Measurements from ENCODE around the gene NME3. TPM values are rescaled to one million over a fixed set of nuclear protein-coding genes. Genes with fewer than 3 reads are reported as not detected.
A peak's percentile ranks its signal among the peaks of the same experiment; 100 is the strongest.

The NME3 gene
- total RNA-seq, 5 donors from 2014 or later (not counting 1 experiment from before 2014, with no cell fraction given) = 45.1 to 95.9 (median 87.5) TPM

- Mint-ChIP-seq H3K4me1 (peaks cover 17 to 24% (median 18%) of the 10 kb centered on the region in 3 donors), H3K9me3 (no peaks in the 10 kb centered on the region), H3K4me3 (peak overlapping the region; percentile 94 to 98 (median 97)), H3K27ac (peak overlapping the region; percentile 95 to 97), H3K36me3 (peaks cover 5% of the 10 kb centered on the region), H3K27me3 (no peaks in the 10 kb centered on the region)
- H3K4me3 ChIP-seq (ENCODE audit: control insufficient read depth in 1 of 2, extremely low read depth in 1 of 2, low read length in 1 of 2) = peak overlapping the region; percentile 67 to 79
- 11% methylated on average over 16 of the region's 22 CpGs for WGBS (ENCODE audit: insufficient coverage)
- ChIA-PET POLR2A (interaction anchor here in 1 of 2 donors (0.6 kb wide), 1 partner anchor 10 kb away, joined by 6 read pairs; the partner anchor contains the start of gene SPSB3), CTCF (interaction anchor here in 1 of 2 donors (2.2 kb wide), 1 partner anchor 11 kb away, joined by 12 read pairs; the partner anchor contains the start of genes NUBP2 and SPSB3)
- no peak for DNase-seq
- H3K27ac ChIP-seq (ENCODE audit: low read length) = peak overlapping the region; percentile 54
- no peak for ATAC-seq (replicated peaks in 1 of 4)
- H3K36me3 ChIP-seq (ENCODE audit: control insufficient read depth in 2 of 2, extremely low read depth in 1 of 2, insufficient read depth in 1 of 2, low read length in 1 of 2) = peaks cover 8 to 28% of the 10 kb centered on the region in 2 donors
- peaks cover 4 to 45% of the 10 kb centered on the region in 2 experiments for H3K4me1 ChIP-seq (ENCODE audit: control insufficient read depth in 1 of 2, extremely low read depth in 1 of 2, insufficient read depth in 2 of 2, low read length in 2 of 2)
- H3K27me3 ChIP-seq (replicated peaks in 1 of 2; ENCODE audit: control insufficient read depth in 2 of 2, extremely low read depth in 1 of 2, insufficient read depth in 2 of 2, low read length in 1 of 2) = no peaks in the 10 kb centered on the region
- no peaks in the 10 kb centered on the region for H3K9me3 ChIP-seq
Measured at GRCh38 chr16:1771864-1772361, 570 bp upstream of the NME3 start.

GRCh38 chr16:1770328-1771187, 785 bp downstream of the NME3 start:
- ChIA-PET POLR2A (no interaction called here), CTCF (no interaction called here)
- Mint-ChIP-seq H3K4me3 (peak overlapping the region; percentile 80 to 97 (median 94)), H3K9me3 (no peaks in the 10 kb centered on the region), H3K27me3 (no peaks in the 10 kb centered on the region), H3K4me1 (peaks cover 17 to 24% (median 18%) of the 10 kb centered on the region in 3 donors), H3K36me3 (peaks cover 6% of the 10 kb centered on the region), H3K27ac (peak overlapping the region; percentile 52 to 80)
- ATAC-seq (replicated peaks in 1 of 4) (peak in 3 of 4 experiments; percentile 3 to 8 (median 3)), DNase-seq (peak in 32 of 35 experiments; percentile 20 to 76 (median 41))
- Histone ChIP-seq H3K4me1 (ENCODE audit: control insufficient read depth in 1 of 2, extremely low read depth in 1 of 2, insufficient read depth in 2 of 2, low read length in 2 of 2) (peaks cover 4 to 45% of the 10 kb centered on the region in 2 experiments), H3K36me3 (ENCODE audit: control insufficient read depth in 2 of 2, extremely low read depth in 1 of 2, insufficient read depth in 1 of 2, low read length in 1 of 2) (peaks cover 6 to 30% of the 10 kb centered on the region in 2 donors), H3K9me3 (no peaks in the 10 kb centered on the region), H3K27me3 (replicated peaks in 1 of 2; ENCODE audit: control insufficient read depth in 2 of 2, extremely low read depth in 1 of 2, insufficient read depth in 2 of 2, low read length in 1 of 2) (no peaks in the 10 kb centered on the region), H3K27ac (ENCODE audit: low read length) (peak overlapping the region; percentile 43), H3K4me3 (ENCODE audit: control insufficient read depth in 1 of 2, extremely low read depth in 1 of 2, low read length in 1 of 2) (peak overlapping the region; percentile 56 to 79)
- WGBS (ENCODE audit: insufficient coverage) = 30% methylated on average over 78 of the region's 81 CpGs

- Histone ChIP-seq H3K4me1 (ENCODE audit: control insufficient read depth in 1 of 2, extremely low read depth in 1 of 2, insufficient read depth in 2 of 2, low read length in 2 of 2) (peaks cover 4 to 36% of the 10 kb centered on the region in 2 experiments), H3K27me3 (replicated peaks in 1 of 2; ENCODE audit: control insufficient read depth in 2 of 2, extremely low read depth in 1 of 2, insufficient read depth in 2 of 2, low read length in 1 of 2) (no peaks in the 10 kb centered on the region), H3K9me3 (no peaks in the 10 kb centered on the region), H3K4me3 (ENCODE audit: control insufficient read depth in 1 of 2, extremely low read depth in 1 of 2, low read length in 1 of 2) (no peak overlapping the region), H3K27ac (ENCODE audit: low read length) (peak overlapping the region; percentile 43), H3K36me3 (ENCODE audit: control insufficient read depth in 2 of 2, extremely low read depth in 1 of 2, insufficient read depth in 1 of 2, low read length in 1 of 2) (peaks cover 6 to 36% of the 10 kb centered on the region in 2 donors)
- Mint-ChIP-seq H3K36me3 (peaks cover 6% of the 10 kb centered on the region), H3K4me3 (peak overlapping the region; percentile 80 to 97 (median 94)), H3K27ac (peak overlapping the region; percentile 52 to 80), H3K4me1 (peaks cover 15 to 17% (median 15%) of the 10 kb centered on the region in 3 donors), H3K27me3 (no peaks in the 10 kb centered on the region), H3K9me3 (no peaks in the 10 kb centered on the region)
- POLR2A ChIA-PET = no interaction called here
- no peak for DNase-seq
- CTCF ChIA-PET = no interaction called here
- 89% methylated on average over 11 of the region's 27 CpGs for WGBS (ENCODE audit: insufficient coverage)
- no peak for ATAC-seq (replicated peaks in 1 of 4)
Measured at GRCh38 chr16:1769402-1770300, 1.7 kb downstream of the NME3 start.

DNA sequence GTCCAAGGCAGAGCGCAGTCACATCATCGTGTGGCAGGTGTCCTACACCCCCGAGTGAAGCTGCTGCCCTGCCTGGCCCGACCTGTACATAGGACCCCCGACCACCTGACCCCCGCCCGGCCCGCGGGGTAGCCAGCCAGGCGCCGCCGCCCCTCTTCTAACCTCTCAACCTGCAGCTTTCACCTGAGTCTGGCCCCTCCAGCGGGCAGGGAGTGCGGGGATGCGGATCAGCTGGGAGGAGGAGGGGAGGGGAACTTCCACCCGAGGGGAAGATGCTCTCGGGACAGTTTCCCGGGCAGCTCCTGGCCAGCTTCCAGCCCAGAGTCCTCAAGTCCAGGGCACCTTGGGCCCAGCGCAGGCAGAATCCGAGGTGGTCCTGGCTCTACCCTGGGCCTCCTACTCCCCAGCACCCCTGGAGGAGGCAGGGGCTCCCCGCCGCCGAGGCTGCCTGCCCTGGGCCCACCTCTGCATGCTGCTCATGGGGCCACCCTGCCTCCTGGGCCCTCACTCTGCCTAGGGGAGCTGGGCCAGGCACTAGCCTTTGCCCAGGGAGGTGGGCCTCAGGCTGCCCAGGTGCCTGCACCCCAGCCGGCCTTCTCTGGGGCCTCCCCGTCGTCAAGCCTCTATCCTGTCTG, 2.5 kb downstream of the NME3 start:
- DNase-seq = no peak
- 89% methylated on average over 14 of the region's 26 CpGs for WGBS (ENCODE audit: insufficient coverage)
- Mint-ChIP-seq H3K4me1 (peaks cover 11 to 17% (median 12%) of the 10 kb centered on the region in 3 donors), H3K27me3 (no peaks in the 10 kb centered on the region), H3K27ac (no peak overlapping the region), H3K4me3 (peak overlapping the region in 1 of 3 donors; percentile 97), H3K36me3 (peaks cover 6% of the 10 kb centered on the region), H3K9me3 (no peaks in the 10 kb centered on the region)
- Histone ChIP-seq H3K36me3 (ENCODE audit: control insufficient read depth in 2 of 2, extremely low read depth in 1 of 2, insufficient read depth in 1 of 2, low read length in 1 of 2) (peaks cover 13 to 41% of the 10 kb centered on the region in 2 donors), H3K4me3 (ENCODE audit: control insufficient read depth in 1 of 2, extremely low read depth in 1 of 2, low read length in 1 of 2) (no peak overlapping the region), H3K9me3 (no peaks in the 10 kb centered on the region), H3K27me3 (replicated peaks in 1 of 2; ENCODE audit: control insufficient read depth in 2 of 2, extremely low read depth in 1 of 2, insufficient read depth in 2 of 2, low read length in 1 of 2) (no peaks in the 10 kb centered on the region), H3K27ac (ENCODE audit: low read length) (no peak overlapping the region), H3K4me1 (ENCODE audit: control insufficient read depth in 1 of 2, extremely low read depth in 1 of 2, insufficient read depth in 2 of 2, low read length in 2 of 2) (peaks cover 1 to 29% of the 10 kb centered on the region in 2 experiments)
- ChIA-PET CTCF (no interaction called here), POLR2A (no interaction called here)
- no peak for ATAC-seq (replicated peaks in 1 of 4)

DNA sequence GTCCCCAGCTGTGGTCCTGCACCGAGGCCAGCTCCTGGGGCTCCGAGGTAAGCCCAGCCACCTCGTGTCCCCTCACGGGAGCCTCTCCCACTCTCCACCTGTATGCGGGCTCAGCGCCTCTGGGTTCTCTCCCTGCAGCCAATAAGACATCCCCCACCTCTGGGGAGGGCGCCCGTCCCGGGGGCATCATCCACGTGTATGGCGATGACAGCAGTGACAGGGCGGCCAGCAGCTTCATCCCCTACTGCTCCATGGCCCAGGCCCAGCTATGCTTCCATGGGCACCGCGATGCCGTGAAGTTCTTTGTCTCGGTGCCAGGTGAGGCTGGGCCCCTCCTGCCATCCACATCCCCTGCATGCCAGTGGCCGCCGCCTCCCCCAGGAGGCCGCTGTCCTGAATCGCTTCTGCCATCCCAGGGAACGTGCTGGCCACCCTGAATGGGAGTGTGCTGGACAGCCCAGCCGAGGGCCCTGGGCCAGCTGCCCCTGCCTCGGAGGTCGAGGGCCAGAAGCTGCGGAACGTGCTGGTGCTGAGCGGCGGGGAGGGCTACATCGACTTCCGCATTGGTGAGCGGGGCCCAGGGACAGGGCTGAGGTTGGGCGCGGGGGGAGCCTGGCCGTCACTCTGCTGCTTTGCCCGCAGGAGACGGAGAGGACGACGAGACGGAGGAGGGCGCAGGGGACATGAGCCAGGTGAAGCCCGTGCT, 3.1 kb downstream of the NME3 start:
- Mint-ChIP-seq H3K27me3 (no peaks in the 10 kb centered on the region), H3K36me3 (peaks cover 6% of the 10 kb centered on the region)
- CTCF ChIA-PET = no interaction called here

More for the DNA sequence above, 3.1 kb downstream of the NME3 start:
- Histone ChIP-seq H3K27ac (ENCODE audit: low read length) (no peak overlapping the region), H3K4me1 (ENCODE audit: control insufficient read depth in 1 of 2, extremely low read depth in 1 of 2, insufficient read depth in 2 of 2, low read length in 2 of 2) (peaks cover 0 to 24% of the 10 kb centered on the region in 2 experiments), H3K27me3 (replicated peaks in 1 of 2; ENCODE audit: control insufficient read depth in 2 of 2, extremely low read depth in 1 of 2, insufficient read depth in 2 of 2, low read length in 1 of 2) (no peaks in the 10 kb centered on the region), H3K36me3 (ENCODE audit: control insufficient read depth in 2 of 2, extremely low read depth in 1 of 2, insufficient read depth in 1 of 2, low read length in 1 of 2) (peaks cover 13 to 41% of the 10 kb centered on the region in 2 donors), H3K4me3 (ENCODE audit: control insufficient read depth in 1 of 2, extremely low read depth in 1 of 2, low read length in 1 of 2) (no peak overlapping the region), H3K9me3 (no peaks in the 10 kb centered on the region)
- 88% methylated on average over 40 of the region's 41 CpGs for WGBS (ENCODE audit: insufficient coverage)
- no peaks in the 10 kb centered on the region for H3K9me3 Mint-ChIP-seq
- ATAC-seq (replicated peaks in 1 of 4) (no peak), DNase-seq (no peak)
- POLR2A ChIA-PET = no interaction called here
- H3K27ac Mint-ChIP-seq = peak overlapping the region in 1 of 2 donors; percentile 52
- H3K4me3 Mint-ChIP-seq = no peak overlapping the region
- peaks cover 9 to 17% (median 11%) of the 10 kb centered on the region in 3 donors for H3K4me1 Mint-ChIP-seq

Measured in T-cell (primary cell).